ENCODE measurements around the gene KIAA0586.
"Not testable (repeated sequence)": the region's sequence is repeated elsewhere in the genome, so short reads cannot be mapped to it uniquely, and the experiment has no call there.

The KIAA0586 gene

GRCh38 chr14:58398495-58398894, 29.0 kb upstream of the KIAA0586 start:
- H3K4me3 ChIP-seq (ENCODE audit: low read depth, low read length) = no peak overlapping the region
- no peak for TF ChIP-seq CTCF (IDR thresholded peaks at IDR 0.05; ENCODE audit: low read depth, low read length)
- no peak for DNase-seq
- no peaks in the 10 kb centered on the region; the same call in 1 of the 2 replicates for H3K9me3 ChIP-seq
- no peaks in the 10 kb centered on the region for H3K4me1 ChIP-seq
- no peaks in the 10 kb centered on the region for H3K36me3 ChIP-seq
- H3K27me3 ChIP-seq = no peaks in the 10 kb centered on the region

GRCh38 chr14:58398895-58399294, 28.6 kb upstream of the KIAA0586 start:
- Histone ChIP-seq H3K4me1 (no peaks in the 10 kb centered on the region), H3K4me3 (ENCODE audit: low read depth, low read length) (no peak overlapping the region), H3K27me3 (no peaks in the 10 kb centered on the region), H3K36me3 (no peaks in the 10 kb centered on the region), H3K9me3 (no peaks in the 10 kb centered on the region; the same call in 1 of the 2 replicates)
- no peak for DNase-seq
- no peak for TF ChIP-seq CTCF (IDR thresholded peaks at IDR 0.05; ENCODE audit: low read depth, low read length)

GRCh38 chr14:58401587-58401986, 25.9 kb upstream of the KIAA0586 start:
- no peak overlapping the region for H3K4me3 ChIP-seq (ENCODE audit: low read depth, low read length)

GRCh38 chr14:58408681-58409215, 18.8 kb upstream of the KIAA0586 start:
- peaks cover 56% of the 10 kb centered on the region for H3K36me3 ChIP-seq
- no peak for DNase-seq
- TF ChIP-seq CTCF (IDR thresholded peaks at IDR 0.05; ENCODE audit: low read depth, low read length) = no peak

More at GRCh38 chr14:58401587-58401986, 25.9 kb upstream of the KIAA0586 start:
- Histone ChIP-seq H3K9me3 (no peaks in the 10 kb centered on the region), H3K4me1 (no peaks in the 10 kb centered on the region), H3K36me3 (no peaks in the 10 kb centered on the region), H3K27me3 (no peaks in the 10 kb centered on the region)
- no peak for DNase-seq
- TF ChIP-seq CTCF (IDR thresholded peaks at IDR 0.05; ENCODE audit: low read depth, low read length) = peak; percentile 30

GRCh38 chr14:58414845-58415244, 12.7 kb upstream of the KIAA0586 start:
- TF ChIP-seq CTCF (IDR thresholded peaks at IDR 0.05; ENCODE audit: low read depth, low read length) = peak; percentile 20; the same call in 1 of the 2 replicates
- Histone ChIP-seq H3K4me3 (ENCODE audit: low read depth, low read length) (no peak overlapping the region), H3K4me1 (peaks cover 5% of the 10 kb centered on the region), H3K27me3 (no peaks in the 10 kb centered on the region), H3K9me3 (no peaks in the 10 kb centered on the region; the same call in 1 of the 2 replicates), H3K36me3 (peaks cover 74% of the 10 kb centered on the region)
- DNase-seq = no peak

More at GRCh38 chr14:58408681-58409215, 18.8 kb upstream of the KIAA0586 start:
- Histone ChIP-seq H3K9me3 (no peaks in the 10 kb centered on the region), H3K4me3 (ENCODE audit: low read depth, low read length) (no peak overlapping the region), H3K4me1 (no peaks in the 10 kb centered on the region), H3K27me3 (no peaks in the 10 kb centered on the region)

GRCh38 chr14:58415636-58416547, 11.6 kb upstream of the KIAA0586 start:
- Histone ChIP-seq H3K36me3 (peaks cover 72% of the 10 kb centered on the region), H3K4me1 (peaks cover 5% of the 10 kb centered on the region), H3K9me3 (no peaks in the 10 kb centered on the region; the same call in 1 of the 2 replicates), H3K27me3 (no peaks in the 10 kb centered on the region), H3K4me3 (ENCODE audit: low read depth, low read length) (no peak overlapping the region)
- no peak for TF ChIP-seq CTCF (IDR thresholded peaks at IDR 0.05; ENCODE audit: low read depth, low read length)
- DNase-seq = no peak

GRCh38 chr14:58416934-58417333, 10.6 kb upstream of the KIAA0586 start:
- DNase-seq; H3K9me3 ChIP-seq; H3K27me3 ChIP-seq; H3K4me3 ChIP-seq (ENCODE audit: low read depth, low read length); H3K4me1 ChIP-seq: not testable (repeated sequence)
- H3K36me3 ChIP-seq = peaks cover 64% of the 10 kb centered on the region
